ENCODE results near the gene DCP1A.
A peak's percentile ranks its signal among the peaks of the same experiment; 100 is the strongest.
"Not testable (repeated sequence)": the region's sequence is repeated elsewhere in the genome, so short reads cannot be mapped to it uniquely, and the experiment has no call there.

Gene DCP1A

GRCh38 chr3:53348118-53348517 lies 775 bp upstream of the DCP1A start:
- not testable (repeated sequence) for DNase-seq, H3K27me3 Mint-ChIP-seq, H3K9me3 Mint-ChIP-seq
- peak overlapping the region; percentile 97 for H3K27ac Mint-ChIP-seq
- H3K36me3 Mint-ChIP-seq: peaks cover 19% of the 10 kb centered on the region
- H3K4me3 Mint-ChIP-seq: peak overlapping the region; percentile 98
- CTCF ChIA-PET: interaction anchor here (1.0 to 1.3 kb wide), 2 partner anchors 9 to 49 kb away, joined by 3 to 4 read pairs; no protein-coding TSS in a partner anchor
- H3K4me1 Mint-ChIP-seq: peaks cover 30% of the 10 kb centered on the region

- no peaks in the 10 kb centered on the region for H3K9me3 Mint-ChIP-seq
- no peaks in the 10 kb centered on the region for H3K27me3 Mint-ChIP-seq
- peaks cover 30% of the 10 kb centered on the region for H3K4me1 Mint-ChIP-seq
- no peak for DNase-seq
- peak overlapping the region; percentile 97 for H3K27ac Mint-ChIP-seq
- peak overlapping the region; percentile 98 for H3K4me3 Mint-ChIP-seq
- CTCF ChIA-PET: interaction anchor here (1.3 to 1.7 kb wide), 2 partner anchors 8 to 124 kb away, joined by 4 read pairs; no protein-coding TSS in a partner anchor
- H3K36me3 Mint-ChIP-seq: peaks cover 26% of the 10 kb centered on the region
These were observed 452 bp downstream of the DCP1A start for GRCh38 chr3:53346922-53347260.

DNA sequence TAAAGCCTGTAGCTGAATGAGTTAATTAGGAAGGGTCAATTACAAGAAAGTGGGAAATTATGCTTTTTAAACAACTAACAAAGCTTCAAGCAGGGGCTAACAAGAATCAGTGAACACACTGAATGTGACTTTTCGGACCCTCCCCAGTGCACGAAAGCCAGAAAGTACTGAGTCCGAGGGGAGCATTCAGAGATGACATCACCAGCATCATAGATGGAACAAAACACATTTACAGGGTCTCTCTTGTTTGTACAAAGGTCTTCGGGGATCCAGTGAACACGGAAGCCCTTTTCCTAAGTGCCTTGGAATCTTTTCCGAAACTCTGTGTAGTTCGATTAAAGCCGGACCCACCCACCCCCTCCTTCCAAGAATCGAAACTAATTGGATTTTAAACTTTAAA lies 829 bp downstream of the DCP1A start:
- DNase-seq: no peak
- Mint-ChIP-seq H3K27me3 (no peaks in the 10 kb centered on the region), H3K9me3 (no peaks in the 10 kb centered on the region), H3K4me3 (peak overlapping the region; percentile 98), H3K27ac (peak overlapping the region; percentile 97), H3K4me1 (peaks cover 30% of the 10 kb centered on the region), H3K36me3 (peaks cover 26% of the 10 kb centered on the region)
- CTCF ChIA-PET: interaction anchor here (1.7 kb wide), 1 partner anchor 124 kb away, joined by 4 read pairs; no protein-coding TSS in a partner anchor

GRCh38 chr3:53342353-53342752 lies 5.0 kb downstream of the DCP1A start:
- Mint-ChIP-seq H3K27ac (peak overlapping the region; percentile 3), H3K4me3 (no peak overlapping the region), H3K27me3 (no peaks in the 10 kb centered on the region), H3K9me3 (no peaks in the 10 kb centered on the region), H3K4me1 (peaks cover 21% of the 10 kb centered on the region), H3K36me3 (peaks cover 40% of the 10 kb centered on the region)
- DNase-seq: no peak
- CTCF ChIA-PET: no interaction called here

- Mint-ChIP-seq H3K27ac (no peak overlapping the region), H3K27me3 (no peaks in the 10 kb centered on the region), H3K9me3 (no peaks in the 10 kb centered on the region), H3K4me1 (no peaks in the 10 kb centered on the region), H3K4me3 (no peak overlapping the region), H3K36me3 (peaks cover 29% of the 10 kb centered on the region)
- CTCF ChIA-PET: no interaction called here
- DNase-seq: no peak
These were observed 10.0 kb downstream of the DCP1A start for GRCh38 chr3:53337167-53337940.

DNA sequence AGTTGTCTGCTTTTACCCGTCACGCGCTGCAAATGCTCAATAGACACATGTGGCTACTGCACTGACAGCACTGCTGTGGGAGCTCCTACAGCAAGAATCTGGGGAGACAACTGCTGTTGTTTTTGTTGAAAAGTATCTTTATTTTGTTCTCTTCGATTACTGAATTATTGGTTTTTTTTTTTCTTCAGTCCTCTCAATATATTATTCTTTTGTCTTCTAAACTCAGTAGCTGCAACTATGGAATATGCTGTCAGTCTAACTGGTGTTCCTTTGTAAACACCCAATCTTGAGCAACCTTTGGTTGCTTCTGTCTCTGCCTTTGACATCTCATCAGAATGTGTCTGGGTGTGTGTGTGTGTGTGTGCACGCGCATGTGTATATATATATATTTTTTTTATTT lies 12.6 kb downstream of the DCP1A start:
- no peaks in the 10 kb centered on the region for H3K9me3 Mint-ChIP-seq
- peaks cover 23% of the 10 kb centered on the region for H3K36me3 Mint-ChIP-seq
- H3K27me3 Mint-ChIP-seq: no peaks in the 10 kb centered on the region
- CTCF ChIA-PET: interaction anchor here (0.7 to 1.4 kb wide), 2 partner anchors 9 to 34 kb away, joined by 3 read pairs; no protein-coding TSS in a partner anchor
- H3K4me1 Mint-ChIP-seq: no peaks in the 10 kb centered on the region
- no peak overlapping the region for H3K4me3 Mint-ChIP-seq
- H3K27ac Mint-ChIP-seq: no peak overlapping the region
- no peak for DNase-seq

- H3K36me3 Mint-ChIP-seq: peaks cover 23% of the 10 kb centered on the region
- H3K9me3 Mint-ChIP-seq: no peaks in the 10 kb centered on the region
- no peak overlapping the region for H3K4me3 Mint-ChIP-seq
- no peak for DNase-seq
- CTCF ChIA-PET: no interaction called here
- no peak overlapping the region for H3K27ac Mint-ChIP-seq
- H3K4me1 Mint-ChIP-seq: no peaks in the 10 kb centered on the region
- no peaks in the 10 kb centered on the region for H3K27me3 Mint-ChIP-seq
These were observed 15.5 kb downstream of the DCP1A start for GRCh38 chr3:53331871-53332270.

GRCh38 chr3:53329897-53330296 lies 17.4 kb downstream of the DCP1A start:
- Mint-ChIP-seq H3K36me3 (peaks cover 25% of the 10 kb centered on the region), H3K27ac (no peak overlapping the region), H3K27me3 (no peaks in the 10 kb centered on the region), H3K9me3 (no peaks in the 10 kb centered on the region), H3K4me1 (peaks cover 4% of the 10 kb centered on the region), H3K4me3 (no peak overlapping the region)
- DNase-seq: no peak
- CTCF ChIA-PET: no interaction called here

- no peak for DNase-seq
- Mint-ChIP-seq H3K27me3 (no peaks in the 10 kb centered on the region), H3K36me3 (peaks cover 17% of the 10 kb centered on the region)
These were observed 18.6 kb downstream of the DCP1A start for GRCh38 chr3:53328746-53329145.

GRCh38 chr3:53327986-53328385 lies 19.4 kb downstream of the DCP1A start:
- H3K27me3 Mint-ChIP-seq, H3K9me3 Mint-ChIP-seq, DNase-seq, H3K4me1 Mint-ChIP-seq, H3K27ac Mint-ChIP-seq, H3K4me3 Mint-ChIP-seq, CTCF ChIA-PET: not testable (repeated sequence)
- peaks cover 17% of the 10 kb centered on the region for H3K36me3 Mint-ChIP-seq

More at GRCh38 chr3:53328746-53329145, 18.6 kb downstream of the DCP1A start:
- CTCF ChIA-PET: no interaction called here
- Mint-ChIP-seq H3K4me3 (no peak overlapping the region), H3K4me1 (peaks cover 4% of the 10 kb centered on the region), H3K9me3 (no peaks in the 10 kb centered on the region), H3K27ac (no peak overlapping the region)

GRCh38 chr3:53324105-53324504 lies 23.2 kb downstream of the DCP1A start:
- Mint-ChIP-seq H3K27me3 (no peaks in the 10 kb centered on the region), H3K4me3 (no peak overlapping the region), H3K4me1 (peaks cover 4% of the 10 kb centered on the region), H3K9me3 (no peaks in the 10 kb centered on the region), H3K27ac (no peak overlapping the region), H3K36me3 (peaks cover 18% of the 10 kb centered on the region)
- DNase-seq: no peak
- CTCF ChIA-PET: interaction anchor here (0.9 to 1.2 kb wide), 2 partner anchors 21 to 104 kb away, joined by 3 read pairs; no protein-coding TSS in a partner anchor

DNA sequence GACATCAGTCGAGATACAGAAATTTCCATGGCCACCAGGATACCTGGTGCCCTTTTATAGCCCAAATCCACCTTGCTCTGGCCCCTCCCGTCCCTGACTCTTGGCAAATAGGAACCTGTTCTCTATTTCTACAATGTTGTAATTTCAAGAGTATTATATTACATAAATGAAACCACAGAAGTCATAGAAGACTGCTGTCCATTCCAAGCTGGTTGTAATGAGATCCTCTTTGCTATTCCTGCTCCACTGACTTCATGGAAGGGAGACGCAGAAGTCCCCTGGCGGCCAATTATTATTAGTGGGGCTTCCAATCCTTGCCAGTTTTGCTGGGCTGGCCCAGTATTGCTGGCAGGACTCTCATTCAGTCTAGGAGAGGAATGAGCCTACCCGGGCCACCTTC lies 26.6 kb downstream of the DCP1A start:
- DNase-seq: no peak
- Mint-ChIP-seq H3K36me3 (peaks cover 14% of the 10 kb centered on the region), H3K27ac (no peak overlapping the region), H3K4me1 (peaks cover 3% of the 10 kb centered on the region), H3K4me3 (no peak overlapping the region), H3K9me3 (no peaks in the 10 kb centered on the region), H3K27me3 (no peaks in the 10 kb centered on the region)
- CTCF ChIA-PET: no interaction called here

DNA sequence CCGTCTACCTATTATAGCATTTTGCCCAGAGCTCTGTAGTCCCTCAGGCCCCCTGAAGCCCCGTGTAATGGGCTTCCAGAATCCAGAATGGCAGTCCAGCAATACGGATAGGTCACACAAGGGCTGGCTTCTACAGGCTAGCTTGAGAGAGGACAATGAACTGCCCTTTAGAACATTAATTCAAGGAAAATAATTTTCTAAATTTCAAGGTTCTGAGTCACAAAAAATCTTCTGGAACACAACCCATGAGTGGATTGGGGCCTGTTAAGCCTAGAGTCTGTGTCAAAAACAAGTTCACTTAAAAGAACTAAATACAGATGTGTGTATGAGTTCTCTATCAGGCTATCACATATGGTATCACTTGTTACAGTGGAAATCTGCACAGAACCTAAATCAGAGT lies 28.8 kb downstream of the DCP1A start:
- DNase-seq: no peak
- no peaks in the 10 kb centered on the region for H3K9me3 Mint-ChIP-seq
- H3K4me3 Mint-ChIP-seq: no peak overlapping the region
- H3K4me1 Mint-ChIP-seq: no peaks in the 10 kb centered on the region
- CTCF ChIA-PET: no interaction called here
- no peaks in the 10 kb centered on the region for H3K27me3 Mint-ChIP-seq
- H3K27ac Mint-ChIP-seq: no peak overlapping the region
- peaks cover 14% of the 10 kb centered on the region for H3K36me3 Mint-ChIP-seq

DNA sequence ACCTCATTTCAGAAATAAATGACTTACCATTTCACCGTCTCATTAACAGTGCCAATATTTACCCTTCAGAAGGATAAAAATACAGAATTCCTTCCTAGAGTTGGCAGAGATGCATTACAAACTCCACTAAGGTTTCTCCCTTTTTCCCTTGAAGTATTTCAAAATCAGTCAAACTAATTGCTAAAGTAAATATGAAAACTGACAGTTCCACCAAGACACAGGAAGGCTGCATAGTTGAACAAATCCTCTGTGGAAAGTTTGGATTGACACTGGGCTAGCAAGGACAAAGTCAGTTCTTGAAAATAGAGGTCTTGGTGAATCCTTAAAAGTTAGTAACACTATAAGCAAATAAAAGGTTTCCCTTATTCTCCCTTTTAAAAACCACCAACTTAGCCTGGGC lies 34.5 kb downstream of the DCP1A start:
- no peak for DNase-seq
- no peak overlapping the region for H3K4me3 Mint-ChIP-seq
- H3K4me1 Mint-ChIP-seq: no peaks in the 10 kb centered on the region
- H3K27me3 Mint-ChIP-seq: no peaks in the 10 kb centered on the region
- CTCF ChIA-PET: interaction anchor here (0.6 kb wide), 1 partner anchor 434 kb away, joined by 4 read pairs; no protein-coding TSS in a partner anchor
- no peaks in the 10 kb centered on the region for H3K9me3 Mint-ChIP-seq
- peaks cover 26% of the 10 kb centered on the region for H3K36me3 Mint-ChIP-seq
- no peak overlapping the region for H3K27ac Mint-ChIP-seq

DNA sequence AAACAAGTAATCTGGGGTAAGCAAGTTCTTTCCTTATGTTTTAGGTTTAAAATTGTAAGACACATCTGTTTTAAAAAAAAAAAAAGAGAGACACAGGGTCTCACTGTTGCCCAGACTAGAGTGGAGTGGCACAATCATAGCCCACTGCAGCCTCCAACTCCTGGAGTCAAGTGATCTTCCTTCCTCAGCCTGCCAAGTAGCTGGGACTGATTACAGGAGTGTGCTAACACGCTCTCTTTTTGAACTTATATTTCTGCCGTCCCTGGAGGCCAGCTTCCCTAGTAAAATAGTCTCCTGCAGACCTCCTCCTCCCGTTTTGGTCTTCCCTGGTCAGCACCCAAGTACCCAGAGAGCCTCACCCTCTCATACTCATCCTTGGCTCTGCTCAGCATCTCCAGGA lies 35.5 kb downstream of the DCP1A start:
- H3K4me3 Mint-ChIP-seq: no peak overlapping the region
- peaks cover 28% of the 10 kb centered on the region for H3K36me3 Mint-ChIP-seq
- H3K9me3 Mint-ChIP-seq: no peaks in the 10 kb centered on the region
- H3K27me3 Mint-ChIP-seq: no peaks in the 10 kb centered on the region
- H3K27ac Mint-ChIP-seq: peak overlapping the region; percentile 34
- no peaks in the 10 kb centered on the region for H3K4me1 Mint-ChIP-seq
- CTCF ChIA-PET: interaction anchor here (1.3 kb wide), 1 partner anchor 13 kb away, joined by 5 read pairs; no protein-coding TSS in a partner anchor
- DNase-seq: no peak

Measured in activated naive CD4-positive, alpha-beta T cell treated with anti-CD3 and anti-CD28 coated beads, Interleukin-2, amount 10 ng/mL, durations not matched to agents 7 days and 5 days (primary cell).